GM23338 (cell line): ENCODE results near the gene DCBLD2.

ENCODE experiments used
- CREB1 ChIP-seq: fragments of 250-450 bp; sonication (Bioruptor Pico); IDR thresholded peaks from 2 replicates; pipeline ENCODE4 v1.5.0; 2020; ENCODE audit warnings: low read depth, mild to moderate bottlenecking, moderate library complexity
- CTCF ChIP-seq, 2 experiments: fragments of 200-600 bp in 1 of 2; sonication (generic) in 1 of 2; conservative IDR thresholded peaks; 2 replicates each; pipeline versions ENCODE4 v1.5.1 to v1.6.1; 2016 to 2017; ENCODE audit warnings: antibody characterized with exemption in 2 of 2, low read depth in 2 of 2, mild to moderate bottlenecking in 2 of 2, moderate library complexity in 1 of 2
- EZH2 ChIP-seq: fragments of 200-600 bp; sonication (generic); IDR thresholded peaks from one replicate; pipeline ENCODE4 v1.8.0; 2017; ENCODE audit warnings: antibody characterized with exemption, mild to moderate bottlenecking, low read depth; ENCODE audit not compliant: unreplicated experiment
- NANOG ChIP-seq: IDR thresholded peaks from 2 replicates; pipeline ENCODE4 v1.6.1; 2016; ENCODE audit warnings: antibody characterized with exemption, borderline replicate concordance
- POLR2AphosphoS5 ChIP-seq: IDR thresholded peaks from 2 replicates; pipeline ENCODE4 v1.6.1; 2016; ENCODE audit warnings: antibody characterized with exemption, low read depth
- REST ChIP-seq: IDR thresholded peaks from one replicate; pipeline ENCODE4 v1.6.1; 2018; ENCODE audit warnings: antibody characterized with exemption; ENCODE audit not compliant: unreplicated experiment
- ZNF114 ChIP-seq: fragments of 250-450 bp; sonication (Bioruptor Pico); IDR thresholded peaks from 2 replicates; pipeline ENCODE4 v1.5.0; 2020; ENCODE audit warnings: mild to moderate bottlenecking, moderate library complexity

- TF ChIP-seq CTCF (conservative IDR thresholded peaks at IDR 0.05; ENCODE audit: low read depth in 2 of 2): no peak
- TF ChIP-seq ZNF114 (CRISPR knock-in tag): no peak
- no peak for TF ChIP-seq POLR2AphosphoS5
- no peak for TF ChIP-seq EZH2
- no peak for TF ChIP-seq NANOG
- TF ChIP-seq REST: no peak
- TF ChIP-seq CREB1 (CRISPR knock-in tag): no peak
Measured at GRCh38 chr3:98776140-98776493, 125.4 kb downstream of the DCBLD2 start.
